Mesendoderm (in vitro differentiated cells): ENCODE measurements around the gene ZDHHC19.

Experiments
- DNase-seq: peaks from one replicate; pipeline ENCODE4 v3.0.0; 2013
- H2AK5ac ChIP-seq: 2 replicates; pipeline ENCODE4 v1.6.1; 2013; ENCODE audit warnings: low read length, inconsistent platforms
- H2BK120ac ChIP-seq: 2 replicates; pipeline ENCODE4 v1.6.1; 2013; ENCODE audit warnings: low read depth, mild to moderate bottlenecking, low read length, moderate library complexity, mixed read lengths
- H2BK15ac ChIP-seq: replicated peaks from 2 replicates; pipeline ENCODE4 v1.6.1; 2013; ENCODE audit warnings: low read depth, mild to moderate bottlenecking, moderate library complexity
- H2BK5ac ChIP-seq: 2 replicates; pipeline ENCODE4 v1.6.1; 2013; ENCODE audit warnings: low read length, inconsistent platforms
- H3K18ac ChIP-seq: 2 replicates; pipeline ENCODE4 v1.6.1; 2013; ENCODE audit warnings: mild to moderate bottlenecking, low read length, mixed read lengths
- H3K23ac ChIP-seq: one replicate; pipeline ENCODE4 v1.6.1; 2013; ENCODE audit warnings: low read length
- H3K27ac ChIP-seq: 2 replicates; pipeline ENCODE4 v1.5.1; 2013; ENCODE audit warnings: low read depth, mild to moderate bottlenecking, inconsistent platforms, low read length, moderate library complexity
- H3K27me3 ChIP-seq: 2 replicates; pipeline ENCODE4 v1.6.1; 2013; ENCODE audit warnings: low read length, control low read depth, mild to moderate bottlenecking, inconsistent platforms; ENCODE audit not compliant: insufficient read depth, poor library complexity
- H3K36me3 ChIP-seq: 2 replicates; pipeline ENCODE4 v1.6.1; 2013; ENCODE audit warnings: low read length, inconsistent platforms; ENCODE audit not compliant: control insufficient read depth, insufficient read depth
- H3K4ac ChIP-seq: one replicate; pipeline ENCODE4 v1.6.1; 2013; ENCODE audit warnings: low read depth, mild to moderate bottlenecking, low read length, moderate library complexity
- H3K4me1 ChIP-seq: 2 replicates; pipeline ENCODE4 v1.6.1; 2013; ENCODE audit warnings: low read depth, low read length, inconsistent platforms; ENCODE audit not compliant: control insufficient read depth
- H3K4me2 ChIP-seq: 2 replicates; pipeline ENCODE4 v1.6.1; 2013; ENCODE audit warnings: low read length
- H3K4me3 ChIP-seq: 2 replicates; pipeline ENCODE4 v1.5.1; 2013; ENCODE audit warnings: mild to moderate bottlenecking, low read length
- H3K56ac ChIP-seq: one replicate; pipeline ENCODE4 v1.6.1; 2013; ENCODE audit warnings: low read length
- H3K79me1 ChIP-seq: 2 replicates; pipeline ENCODE4 v1.6.1; 2013; ENCODE audit warnings: low read length, inconsistent platforms
- H3K79me2 ChIP-seq: 2 replicates; pipeline ENCODE4 v1.6.1; 2013; ENCODE audit warnings: mild to moderate bottlenecking, low read length; ENCODE audit not compliant: control insufficient read depth, insufficient read depth
- H3K9ac ChIP-seq: 2 replicates; pipeline ENCODE4 v1.6.1; 2013; ENCODE audit warnings: low read length, inconsistent platforms
- H4K5ac ChIP-seq: one replicate; pipeline ENCODE4 v1.6.1; 2013; ENCODE audit warnings: low read length
- H4K8ac ChIP-seq: one replicate; pipeline ENCODE4 v1.6.1; 2013; ENCODE audit warnings: low read depth, mild to moderate bottlenecking, control low read depth, low read length, moderate library complexity
- whole genome bisulfite sequencing: extraction: QIAGEN DNeasy Blood & Tissue Kit; methylation state at CpG from one replicate; pipeline ENCODE4 v1.1.7; 2013; ENCODE audit warnings: low lambda C conversion rate, missing lambda C conversion rate; ENCODE audit not compliant: insufficient coverage; ENCODE audit errors: extremely low coverage; 5-methylcytosine and 5-hydroxymethylcytosine counted together

The ZDHHC19 gene

GRCh38 chr3:196217307-196218154 lies 6.3 kb upstream of the ZDHHC19 start:
- H3K23ac ChIP-seq = no peak overlapping the region
- H3K4me2 ChIP-seq = no peak overlapping the region
- H3K36me3 ChIP-seq = no peaks in the 10 kb centered on the region
- no peaks in the 10 kb centered on the region for H3K4me1 ChIP-seq
- no peak overlapping the region for H2AK5ac ChIP-seq
- no peak overlapping the region for H3K9ac ChIP-seq
- no peak overlapping the region for H3K4ac ChIP-seq
- no peak overlapping the region for H3K27ac ChIP-seq
- H3K79me2 ChIP-seq = no peaks in the 10 kb centered on the region
- H4K5ac ChIP-seq = no peak overlapping the region
- no peak for DNase-seq
- no peak overlapping the region for H4K8ac ChIP-seq
- no peak overlapping the region for H2BK120ac ChIP-seq
- WGBS = no CpG with 5 or more reads among the region's 12 CpGs
- no peak overlapping the region for H2BK15ac ChIP-seq
- no peak overlapping the region for H2BK5ac ChIP-seq
- no peaks in the 10 kb centered on the region for H3K79me1 ChIP-seq
- no peak overlapping the region for H3K56ac ChIP-seq
- H3K27me3 ChIP-seq = no peaks in the 10 kb centered on the region
- H3K4me3 ChIP-seq = no peak overlapping the region
- H3K18ac ChIP-seq = no peak overlapping the region

- H3K4me3 ChIP-seq = no peak overlapping the region
- H3K9ac ChIP-seq = peak overlapping the region; percentile 13
- H3K79me2 ChIP-seq = no peaks in the 10 kb centered on the region
- no peak overlapping the region for H2BK5ac ChIP-seq
- H3K27ac ChIP-seq = no peak overlapping the region
- no peak overlapping the region for H2AK5ac ChIP-seq
- no peaks in the 10 kb centered on the region for H3K4me1 ChIP-seq
- no peaks in the 10 kb centered on the region for H3K27me3 ChIP-seq
- no peak overlapping the region for H3K23ac ChIP-seq
- H3K4me2 ChIP-seq = peak overlapping the region; percentile 25
- no CpG with 5 or more reads among the region's 25 CpGs for WGBS
- no peak overlapping the region for H3K56ac ChIP-seq
- no peak overlapping the region for H4K8ac ChIP-seq
- H2BK15ac ChIP-seq = no peak overlapping the region
- H3K36me3 ChIP-seq = no peaks in the 10 kb centered on the region
- H2BK120ac ChIP-seq = no peak overlapping the region
- no peak overlapping the region for H3K18ac ChIP-seq
- DNase-seq = no peak
- no peak overlapping the region for H3K4ac ChIP-seq
- H4K5ac ChIP-seq = no peak overlapping the region
- H3K79me1 ChIP-seq = no peaks in the 10 kb centered on the region
These were observed 5.5 kb upstream of the ZDHHC19 start for GRCh38 chr3:196216681-196217211.

GRCh38 chr3:196216089-196216564 lies 4.9 kb upstream of the ZDHHC19 start, which contains the start of gene SLC51A:
Gene SLC51A, plus strand, starts transcription at chr3:196216534. Its CDS starts 179 bp downstream, at chr3:196216713.
- Histone ChIP-seq H4K8ac (no peak within 1 kb of the TSS), H3K27ac (no peak within 1 kb of the TSS)
- WGBS = no CpG with 5 or more reads among the region's 15 CpGs

GRCh38 chr3:196215493-196216020 lies 4.4 kb upstream of the ZDHHC19 start:
- Histone ChIP-seq H3K4me3 (no peak overlapping the region), H3K36me3 (no peaks in the 10 kb centered on the region), H2BK120ac (no peak overlapping the region), H2BK5ac (no peak overlapping the region), H3K56ac (no peak overlapping the region), H3K27ac (no peak overlapping the region), H3K4me2 (no peak overlapping the region), H3K79me2 (no peaks in the 10 kb centered on the region), H3K18ac (no peak overlapping the region), H4K5ac (no peak overlapping the region), H3K79me1 (no peaks in the 10 kb centered on the region), H2BK15ac (no peak overlapping the region), H3K23ac (no peak overlapping the region), H2AK5ac (no peak overlapping the region), H3K27me3 (no peaks in the 10 kb centered on the region), H3K4me1 (no peaks in the 10 kb centered on the region), H4K8ac (no peak overlapping the region), H3K9ac (no peak overlapping the region), H3K4ac (no peak overlapping the region)
- no peak for DNase-seq
- WGBS = no CpG with 5 or more reads among the region's 10 CpGs

More at GRCh38 chr3:196216089-196216564, 4.9 kb upstream of the ZDHHC19 start, which contains the start of gene SLC51A:
- no peak within 1 kb of the TSS for H2BK15ac ChIP-seq
- H2BK5ac ChIP-seq = no peak within 1 kb of the TSS
- peak within 1 kb of the TSS; percentile 25 for H3K4me2 ChIP-seq
- DNase-seq = peak; percentile 46
- no peaks in the 10 kb centered on the region for H3K79me2 ChIP-seq
- H3K23ac ChIP-seq = no peak within 1 kb of the TSS
- H3K79me1 ChIP-seq = no peaks in the 10 kb centered on the region
- peak within 1 kb of the TSS; percentile 13 for H3K9ac ChIP-seq
- no peak within 1 kb of the TSS for H3K4ac ChIP-seq
- H2BK120ac ChIP-seq = no peak within 1 kb of the TSS
- H2AK5ac ChIP-seq = no peak within 1 kb of the TSS
- no peaks in the 10 kb centered on the region for H3K27me3 ChIP-seq
- no peak within 1 kb of the TSS for H3K56ac ChIP-seq
- no peak within 1 kb of the TSS for H3K4me3 ChIP-seq
- no peaks in the 10 kb centered on the region for H3K36me3 ChIP-seq
- no peak within 1 kb of the TSS for H4K5ac ChIP-seq
- no peak within 1 kb of the TSS for H3K18ac ChIP-seq
- no peaks in the 10 kb centered on the region for H3K4me1 ChIP-seq

- Histone ChIP-seq H3K4ac (no peak overlapping the region), H2AK5ac (no peak overlapping the region), H3K9ac (no peak overlapping the region), H3K4me1 (no peaks in the 10 kb centered on the region), H3K23ac (no peak overlapping the region), H4K5ac (no peak overlapping the region), H2BK5ac (no peak overlapping the region), H2BK120ac (no peak overlapping the region), H4K8ac (no peak overlapping the region), H3K27me3 (no peaks in the 10 kb centered on the region), H3K79me1 (no peaks in the 10 kb centered on the region), H3K27ac (no peak overlapping the region), H2BK15ac (no peak overlapping the region), H3K4me3 (no peak overlapping the region), H3K18ac (no peak overlapping the region), H3K4me2 (no peak overlapping the region), H3K56ac (no peak overlapping the region), H3K79me2 (no peaks in the 10 kb centered on the region), H3K36me3 (no peaks in the 10 kb centered on the region)
- WGBS = no CpG with 5 or more reads among the region's 16 CpGs
- no peak for DNase-seq
These were observed 3.7 kb upstream of the ZDHHC19 start for GRCh38 chr3:196214783-196215441.
